Uterus (tissue), 2 donors: Measurements from ENCODE around the gene PTPN18.

ENCODE experiments used
- POLR2A ChIP-seq, 2 donors: fragments of 450-650 bp; IDR thresholded peaks; one replicate each; pipeline ENCODE4 v1.6.1; 2016; ENCODE audit warnings: antibody characterized with exemption in 2 of 2, mild to moderate bottlenecking in 1 of 2, moderate library complexity in 1 of 2
- TF ChIP-seq, protein P1 (sequence below), 4 experiments: fragments of 200-600 bp in 2 of 4; fragments of 450-650 bp in 2 of 4; sonication (generic) in 2 of 4; IDR thresholded peaks; one replicate each; pipeline ENCODE4 v1.5.1; 2016 to 2019; ENCODE audit warnings: antibody characterized with exemption in 4 of 4, mild to moderate bottlenecking in 2 of 4, moderate library complexity in 1 of 4

GRCh38 chr2:130344578-130344977 lies 11.3 kb upstream of the PTPN18 start:
- TF ChIP-seq, protein P1, sequence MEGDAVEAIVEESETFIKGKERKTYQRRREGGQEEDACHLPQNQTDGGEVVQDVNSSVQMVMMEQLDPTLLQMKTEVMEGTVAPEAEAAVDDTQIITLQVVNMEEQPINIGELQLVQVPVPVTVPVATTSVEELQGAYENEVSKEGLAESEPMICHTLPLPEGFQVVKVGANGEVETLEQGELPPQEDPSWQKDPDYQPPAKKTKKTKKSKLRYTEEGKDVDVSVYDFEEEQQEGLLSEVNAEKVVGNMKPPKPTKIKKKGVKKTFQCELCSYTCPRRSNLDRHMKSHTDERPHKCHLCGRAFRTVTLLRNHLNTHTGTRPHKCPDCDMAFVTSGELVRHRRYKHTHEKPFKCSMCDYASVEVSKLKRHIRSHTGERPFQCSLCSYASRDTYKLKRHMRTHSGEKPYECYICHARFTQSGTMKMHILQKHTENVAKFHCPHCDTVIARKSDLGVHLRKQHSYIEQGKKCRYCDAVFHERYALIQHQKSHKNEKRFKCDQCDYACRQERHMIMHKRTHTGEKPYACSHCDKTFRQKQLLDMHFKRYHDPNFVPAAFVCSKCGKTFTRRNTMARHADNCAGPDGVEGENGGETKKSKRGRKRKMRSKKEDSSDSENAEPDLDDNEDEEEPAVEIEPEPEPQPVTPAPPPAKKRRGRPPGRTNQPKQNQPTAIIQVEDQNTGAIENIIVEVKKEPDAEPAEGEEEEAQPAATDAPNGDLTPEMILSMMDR (IDR thresholded peaks at IDR 0.05), result no peak
- TF ChIP-seq POLR2A (IDR thresholded peaks at IDR 0.05), result no peak
